Ovary (tissue), 9 donors: ENCODE measurements around the gene OXTR. TPM values are rescaled to one million over a fixed set of nuclear protein-coding genes. Genes with fewer than 3 reads are reported as not detected.

Source experiments
- DNase-seq, 5 donors: peaks; one replicate each; pipeline ENCODE4 v3.0.0-alpha.2; 2019 to 2020
- H3K27ac ChIP-seq, 2 donors: fragments of 200-600 bp; one replicate each; pipeline versions ENCODE4 v1.5.1 to v1.8.0; 2019 to 2022
- H3K27me3 ChIP-seq: fragments of 200-600 bp; one replicate; pipeline ENCODE4 v1.8.0; 2022
- H3K36me3 ChIP-seq: fragments of 200-600 bp; sonication (generic); one replicate; pipeline ENCODE4 v1.5.1; 2019
- H3K4me1 ChIP-seq: one replicate; pipeline ENCODE4 v1.8.1; 2013; ENCODE audit warnings: mild to moderate bottlenecking, moderate library complexity; ENCODE audit not compliant: insufficient read depth
- H3K4me3 ChIP-seq: fragments of 200-600 bp; sonication (generic); one replicate; pipeline ENCODE4 v1.5.1; 2017
- H3K9me3 ChIP-seq, 2 donors: fragments of 200-600 bp in 1 of 2; sonication (generic) in 1 of 2; one replicate each; pipeline versions ENCODE4 v1.5.1 to v1.8.1; 2013 to 2019; ENCODE audit warnings: mild to moderate bottlenecking in 1 of 2, moderate library complexity in 1 of 2
- EP300 ChIP-seq: sonication (generic); formaldehyde crosslinking; IDR thresholded peaks from one replicate; pipeline ENCODE4 v1.6.1; 2017; ENCODE audit warnings: antibody characterized with exemption
- POLR2A ChIP-seq: fragments of 450-650 bp; IDR thresholded peaks from one replicate; pipeline ENCODE4 v1.6.1; 2017; ENCODE audit warnings: antibody characterized with exemption, mild to moderate bottlenecking, moderate library complexity
- WGBS, 3 donors: extraction: QIAGEN DNeasy Blood & Tissue Kit in 1 of 3; methylation state at CpG; one replicate each; pipeline versions ENCODE4 v1.1.5 to v1.1.7; 2013 to 2017; 5-methylcytosine and 5-hydroxymethylcytosine counted together
- intact Hi-C, 4 donors: fragments of 100-400 bp; cut with DNase I; formaldehyde crosslinking; loops; one replicate each; pipeline versions ENCODE4 v1.11.0 to v1.15.1; 2022 to 2023
- polyA plus RNA-seq, 2 donors: library from polyadenylated mRNA; stranded (reverse); fragments of 200-250 nt in 1 of 2; fragments of 350-450 nt in 1 of 2; fragmentation: Illumina TruSeq in 1 of 2; extraction: RNeasy Lipid Tissue Mini Kit (QIAGEN cat#74804) in 1 of 2; gene quantifications; one replicate each; pipeline ENCODE4 v1.2.3, GENCODE V29; 2013 to 2014
- total RNA-seq, 7 donors: library from RNA; depleted of rRNA in 2 of 7; stranded (reverse); fragments of >200 nt in 2 of 7; fragmentation: NEBNext Ultra II Directional in 3 of 7; extraction: Animal tissue kit (Norgen Biotek cat#: 25700) in 3 of 7; gene quantifications; one replicate each; pipeline versions ENCODE4 v1.1.0 to v1.2.4, GENCODE V29; 2016 to 2023
- TF ChIP-seq, protein P1 (sequence below), 3 donors: fragments of 450-650 bp in 2 of 3; fragments of 200-600 bp in 1 of 3; IDR thresholded peaks; one replicate each; pipeline versions ENCODE4 v1.5.1 to v1.8.0; 2016 to 2022; ENCODE audit warnings: antibody characterized with exemption in 3 of 3, mild to moderate bottlenecking in 1 of 3
- donor health status: DM: no; HTN: no; CAD: no; lungs with moderate emphysema.
- donor health status: DM: no; HTN: no; CAD: no.
- donor health status: Bipolar disorder and iron deficiency.
- donor health status: DM: yes; HTN: yes; CAD: no.
- donor health status: DM: no; HTN: no; CAD: no.
- donor health status: DM: yes; HTN: yes; CAD: no.

The OXTR gene
- total and polyA plus RNA-seq, 9 donors = 0.27 to 14.9 (median 2.8) TPM

- Histone ChIP-seq H3K27me3 (no peaks in the 10 kb centered on the region), H3K36me3 (no peaks in the 10 kb centered on the region), H3K27ac (no peak overlapping the region), H3K4me3 (no peak overlapping the region), H3K9me3 (no peaks in the 10 kb centered on the region), H3K4me1 (no peaks in the 10 kb centered on the region)
- no peak for DNase-seq
- 92 to 96% (median 95%) methylated on average over 2 of the region's 2 CpGs for WGBS, 3 donors
- intact Hi-C loops = no loop called here
- TF ChIP-seq EP300 = no peak
- TF ChIP-seq POLR2A = no peak
- TF ChIP-seq, protein P1, sequence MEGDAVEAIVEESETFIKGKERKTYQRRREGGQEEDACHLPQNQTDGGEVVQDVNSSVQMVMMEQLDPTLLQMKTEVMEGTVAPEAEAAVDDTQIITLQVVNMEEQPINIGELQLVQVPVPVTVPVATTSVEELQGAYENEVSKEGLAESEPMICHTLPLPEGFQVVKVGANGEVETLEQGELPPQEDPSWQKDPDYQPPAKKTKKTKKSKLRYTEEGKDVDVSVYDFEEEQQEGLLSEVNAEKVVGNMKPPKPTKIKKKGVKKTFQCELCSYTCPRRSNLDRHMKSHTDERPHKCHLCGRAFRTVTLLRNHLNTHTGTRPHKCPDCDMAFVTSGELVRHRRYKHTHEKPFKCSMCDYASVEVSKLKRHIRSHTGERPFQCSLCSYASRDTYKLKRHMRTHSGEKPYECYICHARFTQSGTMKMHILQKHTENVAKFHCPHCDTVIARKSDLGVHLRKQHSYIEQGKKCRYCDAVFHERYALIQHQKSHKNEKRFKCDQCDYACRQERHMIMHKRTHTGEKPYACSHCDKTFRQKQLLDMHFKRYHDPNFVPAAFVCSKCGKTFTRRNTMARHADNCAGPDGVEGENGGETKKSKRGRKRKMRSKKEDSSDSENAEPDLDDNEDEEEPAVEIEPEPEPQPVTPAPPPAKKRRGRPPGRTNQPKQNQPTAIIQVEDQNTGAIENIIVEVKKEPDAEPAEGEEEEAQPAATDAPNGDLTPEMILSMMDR (IDR thresholded peaks at IDR 0.05) = no peak
Measured at GRCh38 chr3:8810561-8810960, 41.1 kb upstream of the OXTR start.

DNA sequence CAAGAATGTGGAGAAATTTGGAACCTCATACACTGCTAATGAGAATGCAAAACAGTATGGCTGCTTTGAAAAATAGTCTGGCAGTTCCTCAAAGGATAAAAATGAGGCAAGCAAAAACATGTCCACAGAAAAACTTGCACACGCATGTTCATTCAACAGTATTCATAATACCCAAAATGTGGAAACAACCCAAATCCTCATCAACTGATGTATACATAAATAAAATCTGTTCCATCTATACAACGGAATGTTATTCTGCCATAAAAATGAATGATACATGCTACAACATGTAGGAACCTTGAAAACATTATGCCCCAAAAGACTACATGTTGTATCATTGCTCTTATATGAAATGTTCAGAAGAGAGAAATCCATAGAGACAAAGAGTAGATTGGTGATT lies 36.4 kb upstream of the OXTR start:
- no peaks in the 10 kb centered on the region for H3K4me1 ChIP-seq
- TF ChIP-seq POLR2A (no peak), EP300 (no peak)
- H3K9me3 ChIP-seq = no peaks in the 10 kb centered on the region
- no peaks in the 10 kb centered on the region for H3K27me3 ChIP-seq
- 89 to 90% (median 89%) methylated on average over 2 of the region's 2 CpGs for WGBS, 3 donors
- DNase-seq = no peak
- H3K36me3 ChIP-seq = no peaks in the 10 kb centered on the region
- intact Hi-C loops = no loop called here
- H3K4me3 ChIP-seq = no peak overlapping the region
- H3K27ac ChIP-seq = no peak overlapping the region

DNA sequence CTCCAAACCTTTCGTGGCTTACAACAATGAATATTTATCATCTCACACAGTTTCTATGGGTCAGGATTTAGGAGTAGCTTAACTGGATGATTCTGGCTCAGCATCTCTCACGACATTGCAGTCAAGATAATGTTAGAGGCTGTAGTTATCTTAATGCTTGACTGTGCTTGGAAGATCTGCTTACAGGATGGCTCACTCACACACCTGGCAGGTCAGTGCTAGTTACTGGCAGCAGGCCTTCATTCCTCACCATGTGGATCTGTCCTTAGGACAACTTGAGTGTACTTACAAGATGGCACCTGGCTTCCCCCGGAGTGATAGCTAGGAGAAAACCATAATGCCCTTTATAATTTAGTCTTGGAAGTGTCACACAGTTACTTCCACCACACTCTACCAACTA lies 32.8 kb upstream of the OXTR start:
- no peak overlapping the region for H3K4me3 ChIP-seq
- TF ChIP-seq EP300 = no peak
- no peak for TF ChIP-seq POLR2A
- TF ChIP-seq, protein P1 (IDR thresholded peaks at IDR 0.05) = no peak
- no peak overlapping the region for H3K27ac ChIP-seq
- intact Hi-C loops = no loop called here
- no peaks in the 10 kb centered on the region for H3K27me3 ChIP-seq
- 82 to 91% (median 83%) methylated on average over 3 of the region's 3 CpGs for WGBS, 3 donors
- no peaks in the 10 kb centered on the region for H3K4me1 ChIP-seq
- H3K9me3 ChIP-seq = no peaks in the 10 kb centered on the region
- DNase-seq = no peak
- H3K36me3 ChIP-seq = no peaks in the 10 kb centered on the region

GRCh38 chr3:8800016-8800415 lies 30.6 kb upstream of the OXTR start:
- no peaks in the 10 kb centered on the region for H3K9me3 ChIP-seq
- no peak overlapping the region for H3K27ac ChIP-seq
- TF ChIP-seq, protein P1 (IDR thresholded peaks at IDR 0.05) = no peak
- no peak for DNase-seq
- H3K36me3 ChIP-seq = no peaks in the 10 kb centered on the region
- H3K4me1 ChIP-seq = no peaks in the 10 kb centered on the region
- WGBS, 3 donors = 47 to 68% (median 58%) methylated on average over 3 of the region's 3 CpGs
- no peaks in the 10 kb centered on the region for H3K27me3 ChIP-seq
- intact Hi-C loops = no loop called here
- H3K4me3 ChIP-seq = no peak overlapping the region

DNA sequence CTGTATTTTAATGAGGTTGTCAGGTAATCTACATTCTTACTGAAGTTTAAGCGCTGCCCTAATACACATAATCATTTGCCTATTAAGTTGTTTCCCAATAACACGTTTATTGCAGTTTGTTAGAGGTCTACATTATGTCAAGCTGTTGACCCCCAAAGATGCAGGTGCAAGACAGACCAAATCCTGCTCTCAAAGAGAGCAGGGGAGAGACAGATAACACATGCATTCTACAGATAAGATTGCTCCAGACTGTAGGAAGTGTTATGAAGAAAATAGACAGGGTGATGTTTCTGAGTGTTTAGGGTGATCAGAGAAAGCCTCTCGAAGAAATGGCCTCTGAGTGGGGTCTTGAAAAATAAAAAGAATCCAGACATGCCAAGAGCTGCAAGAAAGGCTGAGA lies 24.8 kb upstream of the OXTR start:
- DNase-seq = no peak
- intact Hi-C loops = no loop called here

More for the DNA sequence above, 24.8 kb upstream of the OXTR start:
- no peaks in the 10 kb centered on the region for H3K4me1 ChIP-seq
- no peak overlapping the region for H3K27ac ChIP-seq
- H3K36me3 ChIP-seq = no peaks in the 10 kb centered on the region
- H3K9me3 ChIP-seq = no peaks in the 10 kb centered on the region
- TF ChIP-seq EP300 (no peak), POLR2A (no peak)
- TF ChIP-seq, protein P1 (IDR thresholded peaks at IDR 0.05) = no peak
- WGBS, 3 donors = 82 to 88% (median 85%) methylated on average over 3 of the region's 3 CpGs
- H3K4me3 ChIP-seq = no peak overlapping the region
- H3K27me3 ChIP-seq = no peaks in the 10 kb centered on the region
